ENCODE measurements around the gene ANKRD10.

ANKRD10 gene

DNA sequence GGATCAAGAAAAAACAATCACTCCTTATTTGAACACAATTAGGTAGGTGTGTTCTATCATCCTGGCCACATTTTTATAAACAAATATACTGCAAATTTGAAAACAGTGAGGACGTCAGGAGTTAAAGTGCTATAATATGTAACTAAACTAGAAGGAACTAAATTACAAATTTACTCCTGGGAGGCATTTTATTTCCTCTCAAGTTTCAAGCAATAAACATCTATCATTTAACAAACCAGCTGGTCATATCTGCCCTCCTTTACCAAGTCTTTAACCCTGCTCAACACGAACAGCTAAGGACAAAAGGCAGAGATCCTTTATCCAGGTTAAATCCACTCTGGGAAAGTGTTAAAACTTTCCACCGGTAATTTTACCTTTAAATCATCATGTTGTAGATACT is 26.5 kb downstream of the ANKRD10 start:
- Histone ChIP-seq H3K4me3 (no peak overlapping the region), H3K27ac (peak overlapping the region in 1 of 21 experiments; percentile 17)

DNA sequence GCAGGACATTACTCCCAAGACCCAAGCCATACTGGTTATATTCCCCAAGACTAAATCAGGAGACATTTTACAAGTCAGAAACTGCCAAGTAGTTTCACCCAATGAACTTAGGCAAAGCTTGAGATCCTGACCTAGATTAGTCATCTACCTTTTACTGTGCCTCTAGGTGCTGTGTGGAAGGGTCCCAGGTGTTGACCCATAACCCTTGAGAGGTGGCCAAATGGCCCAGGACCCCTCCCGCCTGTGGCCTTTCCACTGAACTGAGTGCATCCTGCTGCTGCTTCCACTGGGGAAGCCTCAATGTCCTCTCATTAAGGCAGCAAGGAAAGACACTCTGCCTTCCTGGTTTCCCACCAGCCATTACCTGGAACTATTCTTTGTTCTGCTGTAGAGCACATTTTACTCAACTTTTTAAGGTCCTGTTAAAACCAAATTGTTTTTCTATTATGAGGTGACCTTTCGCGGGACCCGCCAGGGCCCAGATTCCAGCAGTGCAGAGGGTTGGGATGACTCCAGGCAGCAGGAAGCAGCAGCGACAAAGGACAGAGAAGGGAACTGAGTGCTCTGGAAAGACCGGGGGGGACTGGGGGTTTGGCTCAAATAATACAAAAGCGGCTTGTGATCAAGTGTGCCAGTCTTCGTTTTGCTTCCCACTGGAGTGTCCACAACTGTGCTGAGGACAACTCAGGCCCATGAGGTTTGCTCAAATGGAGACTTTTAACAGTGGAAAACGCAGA is 27.1 kb downstream of the ANKRD10 start:
- Histone ChIP-seq H3K4me3 (no peak overlapping the region), H3K27ac (peak overlapping the region in 1 of 21 experiments; percentile 17)

DNA sequence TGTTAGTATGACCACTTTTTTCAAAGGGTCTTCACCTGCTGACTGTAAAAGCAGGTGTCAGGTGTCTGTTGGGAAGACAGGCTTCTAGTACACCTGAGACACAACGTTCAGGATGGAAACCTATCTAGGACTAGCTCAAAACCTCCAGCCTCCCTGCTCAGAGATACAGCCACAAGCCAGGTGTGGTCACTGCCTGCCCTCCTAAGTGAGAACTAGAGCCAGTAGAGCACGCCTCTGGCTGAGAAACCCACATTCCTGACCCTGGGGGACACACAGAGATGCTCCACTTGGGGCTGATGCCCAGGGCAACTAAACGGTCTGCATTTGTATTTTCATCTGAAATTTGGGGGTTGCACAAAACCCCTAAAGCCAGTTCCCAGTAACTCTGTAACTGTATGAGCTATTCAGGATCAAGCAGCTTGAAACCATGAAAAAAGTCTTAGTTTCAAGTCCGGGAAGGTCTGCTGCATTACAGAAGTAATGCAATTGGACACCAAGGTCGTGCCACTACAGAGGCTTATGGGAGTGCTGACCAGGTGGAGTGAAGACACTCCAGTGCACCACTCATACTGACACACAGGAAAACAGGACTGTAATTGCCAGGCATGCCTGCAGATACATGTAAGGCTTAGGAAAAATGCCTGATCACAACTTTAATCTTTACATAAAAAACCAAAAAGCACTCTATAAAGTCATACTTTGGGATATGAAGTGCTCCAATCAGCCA is 27.8 kb downstream of the ANKRD10 start:
- Histone ChIP-seq H3K27ac (no peak overlapping the region), H3K4me3 (no peak overlapping the region)

DNA sequence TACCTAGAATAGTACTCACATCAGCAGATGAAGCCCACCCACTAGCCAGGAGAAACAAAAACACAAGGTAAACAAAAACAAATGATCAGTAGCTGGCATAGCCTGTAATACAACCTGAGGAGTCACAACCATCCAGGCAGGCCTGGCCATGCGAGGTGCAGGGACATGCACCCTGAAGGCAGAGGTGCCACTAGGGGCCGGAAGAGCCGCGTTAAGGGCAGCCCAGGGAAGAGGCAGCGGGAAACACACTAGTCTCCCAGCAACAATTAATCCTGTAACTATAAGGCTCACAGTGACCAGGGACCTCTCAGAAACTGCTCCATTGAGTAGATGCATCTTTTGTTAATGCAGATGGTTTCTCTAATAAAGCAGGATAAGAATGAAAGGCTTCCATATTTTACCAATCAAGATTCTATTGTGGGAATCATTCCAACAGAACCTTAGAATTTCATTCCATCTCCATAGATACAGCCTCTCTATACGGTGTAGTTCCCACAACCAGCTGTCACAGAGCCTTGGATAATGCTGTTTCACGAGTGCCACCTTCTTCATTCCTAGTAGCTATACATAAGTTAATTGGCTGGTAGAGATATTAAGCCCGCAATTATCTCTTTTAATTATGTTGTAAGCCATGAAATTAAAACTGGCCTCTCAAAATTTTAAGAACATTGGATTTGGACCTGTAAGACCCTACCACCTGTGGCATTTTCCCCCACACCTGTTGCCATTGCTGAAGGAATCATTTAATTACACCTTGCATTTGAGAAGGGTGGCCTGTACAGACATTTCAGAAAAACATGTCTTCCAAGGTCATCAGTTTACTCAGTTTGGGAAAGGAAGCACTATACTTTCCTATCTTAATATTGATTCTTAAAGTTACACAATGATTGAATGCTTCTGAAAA is 28.7 kb downstream of the ANKRD10 start:
- Histone ChIP-seq H3K4me3 (no peak overlapping the region), H3K27ac (no peak overlapping the region)

DNA sequence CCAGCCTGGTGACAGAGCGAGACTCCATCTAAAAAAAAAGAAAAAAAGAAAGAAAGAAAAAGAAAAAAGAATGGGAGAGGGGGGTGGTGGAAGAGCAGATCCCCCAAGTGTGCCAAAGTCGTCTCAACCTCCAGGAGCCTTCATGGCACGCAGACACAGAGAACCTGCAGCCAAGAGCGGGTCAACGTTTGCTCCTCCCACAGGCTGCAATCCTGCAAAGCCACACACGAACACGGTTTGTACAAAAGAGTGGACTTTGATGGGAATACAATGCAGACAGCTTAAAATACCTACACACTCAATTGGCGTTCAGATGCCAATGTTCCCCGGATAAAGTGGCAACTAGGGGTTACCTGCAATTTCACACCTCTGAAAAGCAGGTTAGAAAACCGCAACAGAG is 29.4 kb downstream of the ANKRD10 start:
- Histone ChIP-seq H3K27ac (no peak overlapping the region), H3K4me3 (no peak overlapping the region)

DNA sequence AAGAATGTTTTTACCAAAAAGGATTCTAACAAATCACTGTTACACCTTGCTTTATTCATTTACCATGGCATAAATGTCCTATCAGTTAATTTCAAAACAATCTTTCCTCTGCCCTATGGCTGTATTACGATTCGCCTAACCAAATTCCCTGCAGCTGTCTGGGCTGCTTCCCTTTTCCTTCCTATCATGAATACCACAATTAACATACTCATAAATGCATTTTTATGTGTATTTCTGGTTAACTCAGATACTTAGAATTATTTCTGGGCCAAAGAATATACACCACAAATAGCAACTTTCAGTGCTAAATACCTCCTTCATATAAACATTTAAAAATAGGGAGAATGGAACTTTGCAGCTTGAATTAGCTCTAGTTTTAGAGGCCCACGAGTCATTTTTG is 30.4 kb downstream of the ANKRD10 start:
- Histone ChIP-seq H3K27ac (no peak overlapping the region), H3K4me3 (no peak overlapping the region)

DNA sequence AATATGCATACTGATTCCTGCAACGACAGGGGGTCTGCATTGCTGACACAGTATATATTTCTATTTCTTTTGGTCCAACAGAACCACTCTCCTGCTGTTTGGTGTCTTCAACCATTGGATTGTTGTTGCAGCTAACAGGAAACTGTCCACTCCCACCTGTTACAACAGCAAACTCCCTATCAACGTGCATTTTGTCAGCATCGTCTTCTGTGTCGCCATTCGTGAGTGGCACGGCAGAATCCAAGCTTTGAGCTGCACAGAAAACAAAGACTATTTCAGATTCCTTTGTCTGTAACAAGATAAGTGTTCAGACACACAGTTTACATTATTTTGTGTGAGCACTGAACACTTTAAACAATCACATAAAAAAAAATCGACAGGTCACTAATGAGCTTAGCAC is 31.3 kb downstream of the ANKRD10 start:
- Histone ChIP-seq H3K4me3 (no peak overlapping the region), H3K27ac (no peak overlapping the region)

DNA sequence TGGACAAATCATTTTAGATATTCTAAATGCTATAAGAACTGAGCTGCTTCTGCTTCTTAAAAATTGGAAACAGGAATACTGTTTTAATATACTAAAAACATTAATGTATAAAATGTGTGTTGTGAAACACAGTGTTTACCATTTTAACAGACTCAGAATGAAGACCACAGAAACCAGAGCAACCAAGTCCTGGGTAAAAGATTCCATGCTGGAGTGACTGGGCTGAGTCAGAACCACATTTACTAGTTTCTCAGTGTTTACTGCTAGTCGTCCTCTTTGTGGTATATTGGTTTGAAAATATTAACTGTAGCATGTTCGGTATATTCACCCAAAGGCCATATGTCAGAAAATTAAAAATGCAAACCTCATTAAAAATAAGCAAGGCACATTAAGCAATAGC is 31.9 kb downstream of the ANKRD10 start:
- no peak overlapping the region for H3K27ac ChIP-seq

DNA sequence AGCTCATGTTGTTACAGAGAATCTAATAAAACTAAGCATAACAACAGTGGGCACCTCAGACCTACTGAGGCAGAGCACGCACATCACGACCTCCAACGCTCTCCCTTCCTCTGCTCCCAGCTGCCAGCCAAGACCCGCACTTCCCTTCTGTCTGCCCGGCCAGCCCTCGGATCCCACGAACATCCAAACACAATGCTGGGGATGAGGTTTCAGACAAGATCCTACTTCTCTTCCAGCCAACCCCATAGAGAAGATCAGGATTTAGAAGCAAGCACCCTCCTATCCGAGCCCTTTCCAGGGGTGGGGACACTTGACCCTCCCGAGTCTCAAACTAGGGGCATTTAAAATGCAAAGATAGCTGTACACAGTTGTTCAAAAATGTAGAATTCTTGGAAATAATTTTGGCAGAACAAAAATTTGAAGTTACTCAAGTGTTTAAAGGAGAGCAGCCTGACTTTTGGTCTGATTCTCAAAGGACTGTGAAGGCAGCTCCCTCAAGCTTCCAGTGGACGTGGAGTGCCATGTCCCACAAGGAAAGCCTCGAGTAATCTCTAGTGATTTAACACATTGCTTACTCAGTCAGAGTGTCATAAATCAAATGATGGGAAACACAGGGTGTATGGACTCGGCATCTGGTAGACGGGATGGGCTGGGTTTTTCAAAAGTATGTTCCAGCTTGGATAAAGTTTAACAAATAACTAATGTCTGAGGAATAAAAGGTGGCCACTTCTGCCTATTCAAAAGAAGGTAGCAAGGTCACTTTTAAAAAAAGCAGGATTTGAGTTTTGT is 32.8 kb downstream of the ANKRD10 start:
- no peak overlapping the region for H3K4me3 ChIP-seq
- H3K27ac ChIP-seq, result no peak overlapping the region

More for the DNA sequence above, 31.9 kb downstream of the ANKRD10 start:
- H3K4me3 ChIP-seq, result no peak overlapping the region

DNA sequence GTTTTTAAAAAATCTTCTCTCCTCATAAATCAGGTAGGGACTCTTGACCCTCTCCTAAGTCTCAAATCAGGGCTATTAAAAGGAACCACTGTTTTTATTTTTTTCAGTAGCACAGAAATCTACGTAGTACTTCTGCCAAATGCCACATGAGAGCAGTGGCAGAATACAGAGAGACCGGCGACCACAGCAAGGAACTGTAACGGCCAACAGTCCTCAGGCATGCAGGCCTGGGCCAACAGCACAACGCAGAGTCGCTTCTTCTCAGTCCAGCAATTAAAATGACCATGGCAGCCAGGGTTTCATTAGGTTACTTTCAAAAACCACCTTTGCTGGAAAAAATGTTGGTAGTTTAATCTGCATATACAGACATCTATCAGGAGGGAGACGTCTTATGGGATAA is 34.2 kb downstream of the ANKRD10 start:
- no peak overlapping the region for H3K27ac ChIP-seq

DNA sequence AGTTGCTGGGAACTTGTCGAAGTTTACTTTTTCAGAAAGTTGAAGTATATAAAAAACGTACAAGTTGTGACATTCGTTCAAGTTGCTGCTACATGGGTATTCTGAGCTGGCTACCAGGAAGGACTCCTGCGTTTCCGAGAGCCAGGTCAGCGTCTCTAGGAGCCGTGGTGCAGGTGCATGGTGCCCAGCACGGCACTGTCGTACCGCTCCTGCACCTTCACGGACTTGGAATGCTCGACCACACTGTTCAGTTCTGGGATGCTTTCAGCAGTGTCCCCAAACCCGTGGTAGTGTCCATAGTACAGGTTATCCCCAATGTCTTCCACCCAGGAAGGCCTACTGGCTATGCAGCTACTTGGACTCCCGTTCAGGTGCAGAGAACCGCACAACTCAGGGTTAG is 35.4 kb downstream of the ANKRD10 start:
- Histone ChIP-seq H3K27ac (no peak overlapping the region), H3K4me3 (no peak overlapping the region)

More for the DNA sequence above, 34.2 kb downstream of the ANKRD10 start:
- no peak overlapping the region for H3K4me3 ChIP-seq

DNA sequence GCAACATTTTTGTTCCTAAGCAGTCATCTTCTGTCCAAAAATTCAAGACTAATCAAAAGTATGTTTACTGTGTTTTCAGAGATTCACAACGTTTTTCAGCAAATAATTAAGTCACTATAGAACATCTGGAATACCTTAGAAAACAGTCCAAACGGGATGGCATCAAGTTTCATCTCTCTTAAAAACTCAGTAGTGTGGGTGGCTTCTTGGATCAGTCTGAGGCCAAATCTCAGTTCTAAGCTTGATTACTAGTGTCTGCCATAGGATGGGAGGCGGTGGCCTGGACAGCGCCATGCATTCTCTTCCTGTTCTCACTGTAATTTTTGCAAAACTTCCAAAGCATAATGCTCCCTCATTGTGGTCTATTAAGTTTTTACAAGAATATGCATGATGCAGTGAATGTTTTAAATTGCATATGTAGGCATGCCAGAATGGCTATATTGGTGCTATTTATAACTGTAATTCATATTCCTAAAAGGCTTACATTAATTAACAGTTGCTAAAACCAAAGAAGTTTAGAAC is 37.1 kb downstream of the ANKRD10 start:
- H3K27ac ChIP-seq, result no peak overlapping the region
- H3K4me3 ChIP-seq, result no peak overlapping the region

DNA sequence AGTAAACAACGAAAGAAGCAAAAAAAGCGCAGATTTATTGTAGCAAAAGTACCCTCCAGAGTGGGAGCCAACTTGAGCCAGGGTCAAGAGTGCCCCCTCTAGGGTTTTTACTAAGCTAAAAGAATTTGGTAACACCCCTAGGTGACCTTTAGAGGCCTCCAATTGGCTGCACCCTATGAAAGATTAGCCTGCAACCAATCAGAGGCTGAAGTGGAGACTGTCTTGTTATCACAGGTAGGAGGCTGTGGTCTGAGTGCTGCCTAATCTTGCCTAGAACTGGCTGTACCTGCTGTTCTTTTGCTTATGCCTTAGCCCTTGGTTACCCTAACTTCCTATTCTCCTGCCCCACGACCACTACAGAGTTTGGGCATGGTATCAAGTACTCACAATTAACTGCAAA is 38.3 kb downstream of the ANKRD10 start:
- no peak overlapping the region for H3K27ac ChIP-seq
- H3K4me3 ChIP-seq, result no peak overlapping the region

DNA sequence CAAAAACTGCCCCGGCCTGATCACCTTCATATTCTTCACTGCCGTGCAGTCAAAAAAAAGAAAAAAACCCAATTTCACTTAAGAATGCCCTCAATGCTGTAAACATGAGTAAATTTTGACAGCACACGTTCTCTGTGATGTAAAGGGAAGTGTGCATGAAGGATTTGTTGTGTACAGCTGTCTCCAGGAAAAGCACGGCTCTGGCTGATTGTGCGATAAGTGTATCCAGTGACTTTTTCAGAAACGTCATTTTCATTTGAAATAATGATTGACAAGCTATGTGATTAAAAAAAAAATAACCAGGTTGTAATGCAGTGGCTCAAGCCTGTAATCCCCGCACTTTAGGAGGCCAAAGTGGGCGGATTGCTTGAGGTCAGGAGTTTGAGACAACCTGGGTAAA is 39.6 kb downstream of the ANKRD10 start:
- H3K4me3 ChIP-seq, result no peak overlapping the region
- no peak overlapping the region for H3K27ac ChIP-seq

DNA sequence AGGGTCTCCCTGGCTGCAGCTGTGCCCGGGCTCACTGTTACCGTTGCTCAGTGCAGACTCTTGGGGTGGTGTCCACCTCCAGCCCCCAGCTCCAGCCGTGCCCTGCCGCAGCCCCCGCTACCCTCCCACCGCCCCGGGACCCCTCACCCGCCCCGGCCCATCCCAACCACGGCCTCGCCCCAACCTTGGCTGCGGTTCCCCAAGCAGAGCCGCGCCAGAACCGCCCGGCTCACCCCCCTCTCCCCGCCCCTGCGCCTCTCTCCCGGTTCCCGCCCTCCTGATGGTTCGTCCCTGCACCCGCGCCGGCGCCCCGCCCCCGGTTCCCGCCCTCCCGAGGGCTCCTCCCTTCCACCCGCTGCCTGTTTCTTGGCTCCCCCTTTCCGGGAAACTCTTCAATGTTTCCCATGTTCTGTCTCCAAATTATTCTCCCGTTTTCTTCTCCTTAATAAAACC is 40.3 kb downstream of the ANKRD10 start:
- Histone ChIP-seq H3K4me3 (peak overlapping the region; percentile 11 to 33 (median 23)), H3K27ac (peak overlapping the region in 1 of 21 experiments; percentile 36)

DNA sequence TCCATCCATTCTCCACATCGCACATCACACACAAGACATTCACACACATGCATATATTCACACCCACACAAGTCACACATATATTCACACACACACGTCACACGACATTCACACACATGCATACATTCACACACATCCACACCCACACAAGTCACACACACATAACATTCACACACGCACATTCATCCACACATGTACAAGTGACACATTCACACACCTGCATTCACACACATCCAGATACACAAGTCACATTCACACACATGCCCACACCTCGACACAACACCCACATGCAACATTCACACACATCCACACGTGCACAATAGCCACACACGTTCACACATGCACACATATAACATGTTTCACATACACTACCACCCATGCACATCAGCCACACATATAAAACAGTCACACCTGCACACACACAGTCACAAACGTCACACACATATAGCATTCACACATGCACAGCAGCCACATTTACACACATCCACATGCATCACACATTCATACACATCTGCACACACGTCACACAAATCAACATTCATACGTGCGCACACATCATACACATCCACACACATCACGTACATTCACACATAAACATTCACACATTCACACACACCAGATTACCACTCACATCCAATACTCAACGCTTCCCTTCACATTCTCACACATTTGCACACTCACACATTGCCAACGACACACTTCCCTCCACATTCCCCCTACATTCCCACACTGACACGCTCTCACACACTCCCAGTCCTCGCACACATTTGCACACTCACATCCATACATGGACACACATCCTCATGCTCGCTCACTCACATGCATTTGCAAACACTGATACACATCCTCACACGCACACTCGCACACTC is 41.0 kb downstream of the ANKRD10 start:
- peak overlapping the region; percentile 11 to 33 (median 23) for H3K4me3 ChIP-seq
- H3K27ac ChIP-seq, result no peak overlapping the region

DNA sequence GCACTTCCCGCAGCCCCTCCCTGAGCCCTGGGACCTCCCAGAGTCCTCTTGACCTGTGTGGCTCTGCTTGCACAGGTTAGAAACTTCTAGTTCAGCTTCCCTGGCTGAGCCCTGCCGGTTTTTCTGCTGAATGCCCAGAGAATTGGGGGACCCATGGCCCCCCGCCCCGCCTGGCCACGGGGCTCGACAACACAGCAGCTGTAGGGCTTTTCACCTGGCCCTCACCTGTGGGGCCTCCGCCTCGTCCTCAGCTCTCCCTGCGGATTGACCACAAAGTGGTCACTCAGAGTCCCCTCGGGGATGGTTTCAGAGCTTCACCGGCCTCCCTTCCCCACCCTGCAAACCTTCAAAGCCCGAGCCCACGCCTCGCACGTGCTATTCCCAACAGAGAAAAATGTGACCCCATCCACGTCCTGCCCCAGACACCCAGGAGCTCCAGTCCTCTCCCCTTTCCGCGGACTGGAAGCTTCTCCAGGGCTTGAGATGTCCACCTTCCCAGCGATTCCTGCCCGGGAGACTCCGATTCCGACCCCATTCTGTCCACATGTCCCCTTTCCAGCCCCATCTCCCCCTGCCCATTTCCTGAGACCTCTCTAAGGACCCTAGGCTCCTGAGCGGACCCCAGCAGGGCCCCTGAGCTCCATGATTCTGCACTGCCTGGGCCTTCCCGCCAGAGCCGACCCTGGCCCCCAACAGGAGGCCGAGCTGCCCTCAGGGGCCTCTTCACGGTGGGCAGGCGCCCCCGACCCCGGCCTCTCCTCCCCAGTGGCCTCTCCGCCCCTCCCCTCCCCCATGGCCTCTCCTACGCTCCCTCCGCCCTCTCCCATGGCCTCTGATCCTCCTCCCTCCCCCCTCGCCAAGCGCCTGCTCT is 41.9 kb downstream of the ANKRD10 start:
- no peak overlapping the region for H3K4me3 ChIP-seq
- no peak overlapping the region for H3K27ac ChIP-seq
